ENCODE results near the gene DNAI4. TPM values are rescaled to one million over a fixed set of nuclear protein-coding genes. Genes with fewer than 3 reads are reported as not detected.

The DNAI4 gene
- total RNA-seq, 1 experiment from 2014 or later = 1.4 TPM

DNA sequence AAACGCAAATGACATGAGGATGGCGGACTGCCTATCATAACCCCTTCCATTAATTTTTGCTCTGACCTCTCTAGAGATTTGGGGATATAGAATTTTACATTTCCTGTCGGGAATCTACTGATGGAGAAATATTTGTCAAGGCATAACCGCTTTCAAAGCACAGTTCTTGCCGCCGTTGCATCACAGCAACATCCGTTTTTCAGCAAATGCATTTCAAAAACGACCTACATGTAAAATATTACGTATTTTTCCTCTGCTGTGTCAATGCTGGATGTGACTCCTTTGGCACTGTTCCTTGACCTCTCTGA, 5.0 kb upstream of the DNAI4 start:
- no TSS peak for BruUV-seq (replicated peaks)
- TF ChIP-seq, protein P1, sequence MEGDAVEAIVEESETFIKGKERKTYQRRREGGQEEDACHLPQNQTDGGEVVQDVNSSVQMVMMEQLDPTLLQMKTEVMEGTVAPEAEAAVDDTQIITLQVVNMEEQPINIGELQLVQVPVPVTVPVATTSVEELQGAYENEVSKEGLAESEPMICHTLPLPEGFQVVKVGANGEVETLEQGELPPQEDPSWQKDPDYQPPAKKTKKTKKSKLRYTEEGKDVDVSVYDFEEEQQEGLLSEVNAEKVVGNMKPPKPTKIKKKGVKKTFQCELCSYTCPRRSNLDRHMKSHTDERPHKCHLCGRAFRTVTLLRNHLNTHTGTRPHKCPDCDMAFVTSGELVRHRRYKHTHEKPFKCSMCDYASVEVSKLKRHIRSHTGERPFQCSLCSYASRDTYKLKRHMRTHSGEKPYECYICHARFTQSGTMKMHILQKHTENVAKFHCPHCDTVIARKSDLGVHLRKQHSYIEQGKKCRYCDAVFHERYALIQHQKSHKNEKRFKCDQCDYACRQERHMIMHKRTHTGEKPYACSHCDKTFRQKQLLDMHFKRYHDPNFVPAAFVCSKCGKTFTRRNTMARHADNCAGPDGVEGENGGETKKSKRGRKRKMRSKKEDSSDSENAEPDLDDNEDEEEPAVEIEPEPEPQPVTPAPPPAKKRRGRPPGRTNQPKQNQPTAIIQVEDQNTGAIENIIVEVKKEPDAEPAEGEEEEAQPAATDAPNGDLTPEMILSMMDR (IDR thresholded peaks at IDR 0.05; ENCODE audit: insufficient read depth in 1 of 2, low read depth in 1 of 2, low read length in 1 of 2, severe bottlenecking in 1 of 2, unreplicated experiment in 1 of 2) = no peak
- no peak overlapping the region for H3K27ac Mint-ChIP-seq (ENCODE audit: unreplicated experiment)
- H3K4me3 Mint-ChIP-seq (ENCODE audit: unreplicated experiment) = peak overlapping the region; percentile 83
- ChIA-PET POLR2A (interaction anchor here (0.7 kb wide), 1 partner anchor 40 kb away, joined by 4 read pairs; no protein-coding TSS in a partner anchor), CTCF (no interaction called here)
- Histone ChIP-seq H3K4me3 (ENCODE audit: low read depth, low read length) (peak overlapping the region; percentile 77), H3K9me3 (no peaks in the 10 kb centered on the region), H3K36me3 (ENCODE audit: control insufficient read depth, insufficient read depth, low read length) (no peaks in the 10 kb centered on the region), H3K27me3 (replicated peaks; ENCODE audit: control insufficient read depth, insufficient read depth, low read length) (no peaks in the 10 kb centered on the region), H3K4me1 (peaks cover 7% of the 10 kb centered on the region; the same call in 1 of the 2 replicates)
- H3K36me3 Mint-ChIP-seq (ENCODE audit: insufficient read depth, unreplicated experiment) = peaks cover 9% of the 10 kb centered on the region
- DNase-seq = no peak
- intact Hi-C loops (cut with micrococcal nuclease; ENCODE audit: unreplicated experiment) = no loop called here
- H3K4me1 Mint-ChIP-seq (ENCODE audit: low read depth, unreplicated experiment) = peaks cover 11% of the 10 kb centered on the region
- no peaks in the 10 kb centered on the region for H3K9me3 Mint-ChIP-seq (ENCODE audit: unreplicated experiment)
- H3K27me3 Mint-ChIP-seq (ENCODE audit: insufficient read depth, unreplicated experiment) = no peaks in the 10 kb centered on the region

DNA sequence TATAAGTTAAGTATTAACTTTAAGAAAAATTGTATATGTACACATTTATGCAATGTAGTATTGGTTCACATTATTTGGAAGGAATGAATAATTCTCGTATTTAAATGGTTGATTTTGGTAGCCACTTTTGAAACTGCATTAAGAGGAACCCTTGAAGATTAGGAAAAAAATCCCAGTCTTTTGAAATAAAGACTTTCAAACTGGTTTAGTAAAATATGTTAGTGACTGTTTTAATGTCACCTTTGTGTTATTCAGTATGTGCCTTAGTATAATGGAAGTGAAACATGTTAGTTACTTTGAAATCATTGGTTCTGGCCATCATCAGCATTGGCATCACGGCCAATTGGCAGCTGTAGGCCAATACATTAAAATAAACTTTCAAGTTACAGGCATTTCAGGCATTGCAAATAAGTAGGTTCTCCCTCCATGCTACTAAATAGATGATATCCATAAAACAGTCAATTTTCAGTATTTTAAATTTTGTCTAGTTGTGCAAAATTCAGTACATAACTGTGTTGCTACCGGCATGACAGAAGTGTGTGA, 4.6 kb upstream of the DNAI4 start:
- H3K36me3 Mint-ChIP-seq (ENCODE audit: insufficient read depth, unreplicated experiment) = peaks cover 13% of the 10 kb centered on the region
- peak overlapping the region; percentile 83 for H3K4me3 Mint-ChIP-seq (ENCODE audit: unreplicated experiment)
- intact Hi-C loops (cut with micrococcal nuclease; ENCODE audit: unreplicated experiment) = no loop called here
- no TSS peak for BruUV-seq (replicated peaks)
- TF ChIP-seq, protein P1 (IDR thresholded peaks at IDR 0.05; ENCODE audit: insufficient read depth in 1 of 2, low read depth in 1 of 2, low read length in 1 of 2, severe bottlenecking in 1 of 2, unreplicated experiment in 1 of 2) = no peak
- H3K27ac Mint-ChIP-seq (ENCODE audit: unreplicated experiment) = no peak overlapping the region
- H3K36me3 ChIP-seq (ENCODE audit: control insufficient read depth, insufficient read depth, low read length) = no peaks in the 10 kb centered on the region
- POLR2A ChIA-PET = interaction anchor here (0.7 kb wide), 1 partner anchor 41 kb away, joined by 4 read pairs; no protein-coding TSS in a partner anchor
- peaks cover 11% of the 10 kb centered on the region for H3K4me1 Mint-ChIP-seq (ENCODE audit: low read depth, unreplicated experiment)
- no peaks in the 10 kb centered on the region for H3K9me3 ChIP-seq
- peak overlapping the region; percentile 77; the same call in 1 of the 2 replicates for H3K4me3 ChIP-seq (ENCODE audit: low read depth, low read length)
- H3K27me3 ChIP-seq (replicated peaks; ENCODE audit: control insufficient read depth, insufficient read depth, low read length) = no peaks in the 10 kb centered on the region
- peaks cover 7% of the 10 kb centered on the region; the same call in 1 of the 2 replicates for H3K4me1 ChIP-seq
- no peaks in the 10 kb centered on the region for H3K9me3 Mint-ChIP-seq (ENCODE audit: unreplicated experiment)
- CTCF ChIA-PET = no interaction called here
- H3K27me3 Mint-ChIP-seq (ENCODE audit: insufficient read depth, unreplicated experiment) = no peaks in the 10 kb centered on the region
- no peak for DNase-seq

DNA sequence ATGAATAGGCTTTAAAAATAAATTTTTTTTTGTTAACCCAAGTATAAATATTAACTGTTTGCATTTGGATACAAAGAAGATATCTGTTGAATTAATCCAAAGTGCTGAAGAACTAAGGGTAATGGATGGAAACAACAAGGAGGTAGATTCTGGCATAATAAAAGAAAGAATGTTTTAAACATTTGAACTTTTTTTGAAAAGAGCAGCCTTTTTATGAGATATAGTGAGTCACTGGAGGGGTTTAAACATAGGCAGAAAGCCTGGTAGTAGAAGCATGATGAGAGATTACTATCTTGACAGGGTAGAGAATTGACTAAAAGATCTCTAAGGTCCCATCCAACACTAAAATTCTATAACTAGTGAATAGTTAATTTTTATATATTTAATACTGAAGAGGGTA, 2.9 kb upstream of the DNAI4 start:
- BruUV-seq (replicated peaks) = no TSS peak
- H3K4me3 ChIP-seq (ENCODE audit: low read depth, low read length) = no peak overlapping the region
- intact Hi-C loops (cut with micrococcal nuclease; ENCODE audit: unreplicated experiment) = no loop called here
- TF ChIP-seq, protein P1 (IDR thresholded peaks at IDR 0.05; ENCODE audit: insufficient read depth in 1 of 2, low read depth in 1 of 2, low read length in 1 of 2, severe bottlenecking in 1 of 2, unreplicated experiment in 1 of 2) = no peak
- Mint-ChIP-seq H3K4me3 (ENCODE audit: unreplicated experiment) (no peak overlapping the region), H3K4me1 (ENCODE audit: low read depth, unreplicated experiment) (peaks cover 11% of the 10 kb centered on the region), H3K9me3 (ENCODE audit: unreplicated experiment) (no peaks in the 10 kb centered on the region), H3K27me3 (ENCODE audit: insufficient read depth, unreplicated experiment) (no peaks in the 10 kb centered on the region), H3K36me3 (ENCODE audit: insufficient read depth, unreplicated experiment) (peaks cover 14% of the 10 kb centered on the region), H3K27ac (ENCODE audit: unreplicated experiment) (no peak overlapping the region)
- DNase-seq = no peak
- H3K36me3 ChIP-seq (ENCODE audit: control insufficient read depth, insufficient read depth, low read length) = no peaks in the 10 kb centered on the region
- CTCF ChIA-PET = interaction anchor here (0.6 kb wide), 1 partner anchor 552 kb away, joined by 3 read pairs; no protein-coding TSS in a partner anchor
- no peaks in the 10 kb centered on the region for H3K9me3 ChIP-seq
- H3K4me1 ChIP-seq = 0 out of 2 replicates have a peak, but pooled peaks cover 6% of the 10 kb centered on the region
- no peaks in the 10 kb centered on the region for H3K27me3 ChIP-seq (replicated peaks; ENCODE audit: control insufficient read depth, insufficient read depth, low read length)
- POLR2A ChIA-PET = no interaction called here

Data from Caco-2 (cell line).